ENCODE data around the gene B4GALT2.

The B4GALT2 gene

GRCh38 chr1:43970911-43971310, 8.1 kb upstream of the B4GALT2 start:
- H3K27ac ChIP-seq (ENCODE audit: low read length), result no peak overlapping the region
- ATAC-seq (ENCODE audit: insufficient read depth, low read depth), result no peak

GRCh38 chr1:43971336-43971980, 7.6 kb upstream of the B4GALT2 start:
- Histone ChIP-seq H3K9me3 (ENCODE audit: insufficient read depth, low read length, severe bottlenecking) (no peaks in the 10 kb centered on the region), H3K4me2 (ENCODE audit: insufficient read depth, low read length) (peak overlapping the region; percentile 96), H3K9ac (ENCODE audit: low read depth, low read length) (no peak overlapping the region), H3K36me3 (ENCODE audit: insufficient read depth, low read length) (peaks cover 21% of the 10 kb centered on the region), H3K79me2 (ENCODE audit: insufficient read depth, low read length) (peaks cover 32% of the 10 kb centered on the region), H3K4me1 (ENCODE audit: insufficient read depth, low read length) (peaks cover 45% of the 10 kb centered on the region), H3K4me3 (ENCODE audit: low read depth in 1 of 2, low read length in 2 of 2) (peak overlapping the region in 1 of 2 experiments; percentile 100; a peak in 2 of 4 replicates), H4K20me1 (ENCODE audit: insufficient read depth, low read length) (peaks cover 11% of the 10 kb centered on the region), H2AFZ (ENCODE audit: low read depth, low read length) (no peak overlapping the region), H3K27ac (ENCODE audit: low read length) (no peak overlapping the region), H3K27me3 (ENCODE audit: insufficient read depth, low read length, poor library complexity) (no peaks in the 10 kb centered on the region)
- TF ChIP-seq EZH2 (IDR thresholded peaks at IDR 0.05; ENCODE audit: borderline replicate concordance, low read depth, low read length, severe bottlenecking) (no peak), CTCF (IDR thresholded peaks at IDR 0.05; ENCODE audit: borderline replicate concordance, extremely low read depth, low read length, poor library complexity, severe bottlenecking) (no peak)
- ATAC-seq (ENCODE audit: insufficient read depth, low read depth) (no peak), DNase-seq (no peak)

More at GRCh38 chr1:43970911-43971310, 8.1 kb upstream of the B4GALT2 start:
- no peak for DNase-seq
- TF ChIP-seq EZH2 (IDR thresholded peaks at IDR 0.05; ENCODE audit: borderline replicate concordance, low read depth, low read length, severe bottlenecking) (no peak), CTCF (IDR thresholded peaks at IDR 0.05; ENCODE audit: borderline replicate concordance, extremely low read depth, low read length, poor library complexity, severe bottlenecking) (no peak)
- H3K36me3 ChIP-seq (ENCODE audit: insufficient read depth, low read length), result peaks cover 16% of the 10 kb centered on the region
- H3K4me1 ChIP-seq (ENCODE audit: insufficient read depth, low read length), result peaks cover 39% of the 10 kb centered on the region
- no peaks in the 10 kb centered on the region for H3K27me3 ChIP-seq (ENCODE audit: insufficient read depth, low read length, poor library complexity)
- H3K9ac ChIP-seq (ENCODE audit: low read depth, low read length), result peak overlapping the region; percentile 70
- H2AFZ ChIP-seq (ENCODE audit: low read depth, low read length), result no peak overlapping the region
- H3K4me2 ChIP-seq (ENCODE audit: insufficient read depth, low read length), result peak overlapping the region; percentile 96
- H3K79me2 ChIP-seq (ENCODE audit: insufficient read depth, low read length), result peaks cover 27% of the 10 kb centered on the region
- peak overlapping the region in 1 of 2 experiments; percentile 100; a peak in 3 of 4 replicates for H3K4me3 ChIP-seq (ENCODE audit: low read depth in 1 of 2, low read length in 2 of 2)
- no peaks in the 10 kb centered on the region for H3K9me3 ChIP-seq (ENCODE audit: insufficient read depth, low read length, severe bottlenecking)
- peaks cover 5% of the 10 kb centered on the region for H4K20me1 ChIP-seq (ENCODE audit: insufficient read depth, low read length)

GRCh38 chr1:43973981-43974442, 5.0 kb upstream of the B4GALT2 start:
- H3K79me2 ChIP-seq (ENCODE audit: insufficient read depth, low read length), result peaks cover 40% of the 10 kb centered on the region
- peaks cover 30% of the 10 kb centered on the region for H4K20me1 ChIP-seq (ENCODE audit: insufficient read depth, low read length)
- H3K27ac ChIP-seq (ENCODE audit: low read length), result peak overlapping the region; percentile 77

More at GRCh38 chr1:43973981-43974442, 5.0 kb upstream of the B4GALT2 start:
- Histone ChIP-seq H3K36me3 (ENCODE audit: insufficient read depth, low read length) (peaks cover 39% of the 10 kb centered on the region), H3K4me2 (ENCODE audit: insufficient read depth, low read length) (peak overlapping the region; percentile 74), H3K4me3 (ENCODE audit: low read depth in 1 of 2, low read length in 2 of 2) (peak overlapping the region; percentile 70 to 96; a peak in 3 of 4 replicates), H3K9ac (ENCODE audit: low read depth, low read length) (peak overlapping the region; percentile 90), H2AFZ (ENCODE audit: low read depth, low read length) (peak overlapping the region; percentile 78), H3K9me3 (ENCODE audit: insufficient read depth, low read length, severe bottlenecking) (no peaks in the 10 kb centered on the region), H3K27me3 (ENCODE audit: insufficient read depth, low read length, poor library complexity) (no peaks in the 10 kb centered on the region), H3K4me1 (ENCODE audit: insufficient read depth, low read length) (peaks cover 66% of the 10 kb centered on the region)
- TF ChIP-seq CTCF (IDR thresholded peaks at IDR 0.05; ENCODE audit: borderline replicate concordance, extremely low read depth, low read length, poor library complexity, severe bottlenecking), result no peak
- no peak for TF ChIP-seq EZH2 (IDR thresholded peaks at IDR 0.05; ENCODE audit: borderline replicate concordance, low read depth, low read length, severe bottlenecking)
- DNase-seq (no peak), ATAC-seq (ENCODE audit: insufficient read depth, low read depth) (no peak)

Data from DND-41 (cell line).